ENCODE results near the gene CCDC51. TPM values are rescaled to one million over a fixed set of nuclear protein-coding genes. Genes with fewer than 3 reads are reported as not detected.

Gene CCDC51
- total and polyA plus RNA-seq, 2 of the 13 experiments (the other 11 are each of a cell fraction or from before 2014, with no cell fraction given) = 18.1 to 29.4 TPM

GRCh38 chr3:48428572-48429316, 11.2 kb downstream of the CCDC51 start (continued):
- TF ChIP-seq ZNF234 (CRISPR knock-in tag; conservative IDR thresholded peaks at IDR 0.05) (no peak), PHF20 (CRISPR knock-in tag; IDR thresholded peaks at IDR 0.05) (no peak), ZSCAN12 (CRISPR knock-in tag; IDR thresholded peaks at IDR 0.05) (no peak), ZNF614 (CRISPR knock-in tag; IDR thresholded peaks at IDR 0.05; ENCODE audit: borderline replicate concordance) (no peak), MAFF (IDR thresholded peaks at IDR 0.05; ENCODE audit: low read depth, low read length) (no peak), AKAP8 (CRISPR knock-in tag; IDR thresholded peaks at IDR 0.05) (peak; percentile 87), SP140L (CRISPR knock-in tag; IDR thresholded peaks at IDR 0.05; ENCODE audit: borderline replicate concordance) (no peak), ZNF33B (CRISPR knock-in tag; IDR thresholded peaks at IDR 0.05) (no peak), KLF13 (CRISPR knock-in tag; IDR thresholded peaks at IDR 0.05) (no peak), CHD2 (IDR thresholded peaks at IDR 0.05; ENCODE audit: low read depth, low read length) (no peak), TERF1 (CRISPR knock-in tag; IDR thresholded peaks at IDR 0.05) (no peak), ZBTB8A (CRISPR knock-in tag; IDR thresholded peaks at IDR 0.05; ENCODE audit: borderline replicate concordance, low read depth) (no peak), NONO (IDR thresholded peaks at IDR 0.05) (no peak), NONO (CRISPR knock-in tag; conservative IDR thresholded peaks at IDR 0.05) (peak; percentile 75), SAFB2 (CRISPR knock-in tag; IDR thresholded peaks at IDR 0.05; ENCODE audit: borderline replicate concordance, low read depth) (no peak), ZIK1 (CRISPR knock-in tag; IDR thresholded peaks at IDR 0.05; ENCODE audit: borderline replicate concordance, low read depth) (no peak), SMAD3 (CRISPR knock-in tag; IDR thresholded peaks at IDR 0.05) (no peak), RFXANK (CRISPR knock-in tag; IDR thresholded peaks at IDR 0.05) (no peak), ARID2 (CRISPR knock-in tag; IDR thresholded peaks at IDR 0.05; ENCODE audit: borderline replicate concordance) (no peak), ZNF546 (CRISPR knock-in tag; conservative IDR thresholded peaks at IDR 0.05) (no peak), ZNF557 (CRISPR knock-in tag; IDR thresholded peaks at IDR 0.05) (no peak), NR2F6 (IDR thresholded peaks at IDR 0.05) (peak; percentile 77), NR2F6 (CRISPR knock-in tag; IDR thresholded peaks at IDR 0.05) (peak; percentile 72), ZNF839 (CRISPR knock-in tag; IDR thresholded peaks at IDR 0.05; ENCODE audit: borderline replicate concordance) (no peak)
- TF ChIP-seq, protein P1, sequence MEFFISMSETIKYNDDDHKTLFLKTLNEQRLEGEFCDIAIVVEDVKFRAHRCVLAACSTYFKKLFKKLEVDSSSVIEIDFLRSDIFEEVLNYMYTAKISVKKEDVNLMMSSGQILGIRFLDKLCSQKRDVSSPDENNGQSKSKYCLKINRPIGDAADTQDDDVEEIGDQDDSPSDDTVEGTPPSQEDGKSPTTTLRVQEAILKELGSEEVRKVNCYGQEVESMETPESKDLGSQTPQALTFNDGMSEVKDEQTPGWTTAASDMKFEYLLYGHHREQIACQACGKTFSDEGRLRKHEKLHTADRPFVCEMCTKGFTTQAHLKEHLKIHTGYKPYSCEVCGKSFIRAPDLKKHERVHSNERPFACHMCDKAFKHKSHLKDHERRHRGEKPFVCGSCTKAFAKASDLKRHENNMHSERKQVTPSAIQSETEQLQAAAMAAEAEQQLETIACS (CRISPR knock-in tag; IDR thresholded peaks at IDR 0.05) = no peak
- TF ChIP-seq, protein P2, sequence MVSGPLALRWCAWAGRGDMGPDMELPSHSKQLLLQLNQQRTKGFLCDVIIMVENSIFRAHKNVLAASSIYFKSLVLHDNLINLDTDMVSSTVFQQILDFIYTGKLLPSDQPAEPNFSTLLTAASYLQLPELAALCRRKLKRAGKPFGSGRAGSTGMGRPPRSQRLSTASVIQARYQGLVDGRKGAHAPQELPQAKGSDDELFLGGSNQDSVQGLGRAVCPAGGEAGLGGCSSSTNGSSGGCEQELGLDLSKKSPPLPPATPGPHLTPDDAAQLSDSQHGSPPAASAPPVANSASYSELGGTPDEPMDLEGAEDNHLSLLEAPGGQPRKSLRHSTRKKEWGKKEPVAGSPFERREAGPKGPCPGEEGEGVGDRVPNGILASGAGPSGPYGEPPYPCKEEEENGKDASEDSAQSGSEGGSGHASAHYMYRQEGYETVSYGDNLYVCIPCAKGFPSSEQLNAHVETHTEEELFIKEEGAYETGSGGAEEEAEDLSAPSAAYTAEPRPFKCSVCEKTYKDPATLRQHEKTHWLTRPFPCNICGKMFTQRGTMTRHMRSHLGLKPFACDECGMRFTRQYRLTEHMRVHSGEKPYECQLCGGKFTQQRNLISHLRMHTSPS (CRISPR knock-in tag; IDR thresholded peaks at IDR 0.05; ENCODE audit: low read depth) = peak; percentile 77
- TF ChIP-seq, protein P3, sequence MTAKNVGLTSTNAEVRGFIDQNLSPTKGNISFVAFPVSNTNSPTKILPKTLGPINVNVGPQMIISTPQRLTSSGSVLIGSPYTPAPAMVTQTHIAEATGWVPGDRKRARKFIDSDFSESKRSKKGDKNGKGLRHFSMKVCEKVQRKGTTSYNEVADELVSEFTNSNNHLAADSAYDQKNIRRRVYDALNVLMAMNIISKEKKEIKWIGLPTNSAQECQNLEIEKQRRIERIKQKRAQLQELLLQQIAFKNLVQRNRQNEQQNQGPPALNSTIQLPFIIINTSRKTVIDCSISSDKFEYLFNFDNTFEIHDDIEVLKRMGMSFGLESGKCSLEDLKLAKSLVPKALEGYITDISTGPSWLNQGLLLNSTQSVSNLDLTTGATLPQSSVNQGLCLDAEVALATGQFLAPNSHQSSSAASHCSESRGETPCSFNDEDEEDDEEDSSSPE (CRISPR knock-in tag; IDR thresholded peaks at IDR 0.05) = 0 out of 2 replicates have a peak, but pooled peaks have one; percentile 28

Data from HepG2 (cell line).